ENCODE measurements around the gene HOXB6.

HOXB6 gene

DNA sequence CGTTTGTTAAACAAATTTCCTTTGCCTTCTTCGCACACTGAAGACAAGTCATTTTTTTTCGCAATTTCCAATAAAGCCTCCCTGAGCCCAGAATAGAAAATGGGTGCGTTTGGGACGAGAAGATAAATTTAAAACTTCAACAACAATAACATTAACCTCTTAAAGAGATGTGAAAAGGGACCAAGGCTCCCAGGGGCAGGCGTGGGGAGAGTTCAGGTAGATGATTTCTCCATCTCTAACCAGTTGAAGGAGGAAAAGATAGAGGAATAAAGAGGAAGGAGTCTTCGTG is 25.4 kb downstream of the HOXB6 start:
- TF ChIP-seq, protein P1, sequence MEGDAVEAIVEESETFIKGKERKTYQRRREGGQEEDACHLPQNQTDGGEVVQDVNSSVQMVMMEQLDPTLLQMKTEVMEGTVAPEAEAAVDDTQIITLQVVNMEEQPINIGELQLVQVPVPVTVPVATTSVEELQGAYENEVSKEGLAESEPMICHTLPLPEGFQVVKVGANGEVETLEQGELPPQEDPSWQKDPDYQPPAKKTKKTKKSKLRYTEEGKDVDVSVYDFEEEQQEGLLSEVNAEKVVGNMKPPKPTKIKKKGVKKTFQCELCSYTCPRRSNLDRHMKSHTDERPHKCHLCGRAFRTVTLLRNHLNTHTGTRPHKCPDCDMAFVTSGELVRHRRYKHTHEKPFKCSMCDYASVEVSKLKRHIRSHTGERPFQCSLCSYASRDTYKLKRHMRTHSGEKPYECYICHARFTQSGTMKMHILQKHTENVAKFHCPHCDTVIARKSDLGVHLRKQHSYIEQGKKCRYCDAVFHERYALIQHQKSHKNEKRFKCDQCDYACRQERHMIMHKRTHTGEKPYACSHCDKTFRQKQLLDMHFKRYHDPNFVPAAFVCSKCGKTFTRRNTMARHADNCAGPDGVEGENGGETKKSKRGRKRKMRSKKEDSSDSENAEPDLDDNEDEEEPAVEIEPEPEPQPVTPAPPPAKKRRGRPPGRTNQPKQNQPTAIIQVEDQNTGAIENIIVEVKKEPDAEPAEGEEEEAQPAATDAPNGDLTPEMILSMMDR (IDR thresholded peaks at IDR 0.05; ENCODE audit: low read depth, low read length, missing control alignments): no peak
- H3K4me3 ChIP-seq (ENCODE audit: low read depth, low read length): peak overlapping the region; percentile 84
- DNase-seq (ENCODE audit: low read depth): no peak

DNA sequence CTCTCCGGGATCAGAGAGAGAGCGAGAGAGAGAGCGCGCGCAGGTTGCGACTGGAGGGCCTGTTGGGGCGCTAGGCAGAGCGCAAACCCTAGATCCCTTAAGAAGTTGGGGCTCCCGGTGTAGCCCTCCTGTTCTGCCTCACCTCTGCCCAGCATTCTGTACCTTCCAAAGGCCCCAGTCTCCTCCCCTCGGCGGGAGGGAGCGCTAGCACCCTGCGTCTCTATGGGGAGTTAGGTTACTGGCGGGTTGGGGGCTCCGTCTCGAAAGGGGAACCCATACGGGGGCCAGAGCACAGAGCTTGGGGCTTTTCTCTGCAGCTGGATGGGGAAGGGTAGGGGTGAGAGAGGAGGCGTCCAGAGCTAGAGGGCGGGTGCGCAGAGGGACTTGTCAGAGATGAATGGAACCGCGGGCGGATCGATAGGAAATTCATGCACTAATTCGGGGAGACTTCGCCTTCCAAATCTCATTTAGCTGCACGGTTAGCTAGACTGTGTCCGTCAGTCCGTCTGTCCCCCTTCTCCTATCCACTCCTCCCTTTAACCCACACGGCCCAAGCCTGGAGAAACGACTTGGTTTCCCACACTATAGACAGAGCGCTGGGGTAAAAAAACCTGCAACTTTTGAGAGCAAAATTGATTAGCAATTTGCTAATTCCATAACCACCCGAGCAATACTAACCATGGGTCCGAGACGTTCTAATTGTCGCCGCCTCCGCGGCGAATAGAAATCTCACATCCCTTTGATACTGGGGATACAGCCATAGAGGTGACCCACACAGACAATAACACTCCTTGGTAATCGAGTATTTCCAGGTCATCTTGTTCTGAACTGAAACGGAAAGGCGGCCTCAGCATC is 25.9 kb downstream of the HOXB6 start:
- TF ChIP-seq, protein P1 (IDR thresholded peaks at IDR 0.05; ENCODE audit: low read depth, low read length, missing control alignments): peak; percentile 14
- peak overlapping the region; percentile 84 for H3K4me3 ChIP-seq (ENCODE audit: low read depth, low read length)
- DNase-seq (ENCODE audit: low read depth): no peak

DNA sequence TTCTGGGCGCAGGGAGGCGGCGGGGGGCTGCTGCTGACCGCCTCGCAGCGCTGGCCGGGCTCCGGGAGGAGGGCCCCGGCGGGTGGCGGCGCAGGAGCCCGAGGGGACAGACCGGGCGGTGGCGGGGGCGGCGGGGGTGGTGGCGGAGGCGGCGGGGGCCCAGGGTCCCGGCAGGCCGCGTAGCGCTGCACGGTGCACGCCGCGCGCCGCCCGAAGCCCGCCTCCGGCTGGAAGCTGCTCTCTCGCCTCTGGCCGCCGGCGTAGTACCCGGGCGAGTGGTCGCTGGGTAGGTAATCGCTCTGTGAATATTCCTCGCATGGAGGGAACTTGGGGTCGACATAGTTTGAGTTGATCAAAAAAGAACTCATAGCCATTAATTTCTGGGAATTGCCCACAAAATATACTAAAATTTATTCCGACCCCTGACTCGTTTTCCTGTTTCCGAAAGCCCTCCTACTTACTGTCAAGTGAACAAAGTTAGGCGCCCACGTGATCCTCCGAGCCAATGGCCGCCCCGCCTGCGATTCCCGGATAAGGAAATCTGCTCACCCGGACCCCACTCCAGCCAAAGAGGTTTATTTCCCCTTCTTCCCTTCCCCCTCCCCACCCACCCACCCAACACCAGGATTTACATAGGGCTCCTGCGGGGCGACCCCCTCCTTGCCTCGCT is 26.7 kb downstream of the HOXB6 start, which contains the start of gene HOXB4:
HOXB4 (minus strand) TSS at position 405 of the 670 bp plus-strand sequence; CDS start at position 374, 31 bp downstream.
- DNase-seq (ENCODE audit: low read depth): peak; percentile 44
- H3K4me3 ChIP-seq (ENCODE audit: low read depth, low read length): peak within 1 kb of the TSS; percentile 84
- TF ChIP-seq, protein P1 (IDR thresholded peaks at IDR 0.05; ENCODE audit: low read depth, low read length, missing control alignments): no peak

DNA sequence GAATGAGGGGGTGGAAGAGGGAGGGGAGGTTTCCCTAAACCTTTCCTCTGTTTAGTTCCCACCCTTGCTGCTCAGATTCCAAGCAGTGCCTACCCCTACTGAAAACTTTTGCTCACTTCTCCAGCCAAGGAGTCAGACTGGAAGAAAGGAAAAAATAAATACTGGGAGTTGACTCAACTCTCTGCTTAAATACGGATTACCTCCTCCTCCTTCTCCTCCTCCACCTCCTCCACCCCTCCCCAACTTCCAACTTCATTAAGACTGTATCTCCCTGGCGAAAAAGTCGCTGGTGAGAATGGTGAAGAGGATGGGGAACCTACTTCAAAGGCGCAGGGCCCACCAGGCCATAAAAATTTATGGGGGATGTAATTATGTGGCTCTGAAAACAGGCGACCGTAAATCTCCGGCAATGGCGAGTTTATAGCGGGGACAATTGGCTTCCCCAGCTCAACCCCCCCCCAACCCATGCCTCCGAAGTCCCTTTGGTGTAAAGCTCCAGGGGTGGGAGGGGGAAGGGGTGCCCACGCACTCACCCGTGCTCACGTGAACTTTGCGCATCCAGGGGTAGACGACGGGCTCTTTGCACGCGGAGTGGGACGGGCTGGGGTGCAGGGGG is 27.3 kb downstream of the HOXB6 start:
- H3K4me3 ChIP-seq (ENCODE audit: low read depth, low read length): peak overlapping the region; percentile 84
- TF ChIP-seq, protein P1 (IDR thresholded peaks at IDR 0.05; ENCODE audit: low read depth, low read length, missing control alignments): no peak
- DNase-seq (ENCODE audit: low read depth): no peak

DNA sequence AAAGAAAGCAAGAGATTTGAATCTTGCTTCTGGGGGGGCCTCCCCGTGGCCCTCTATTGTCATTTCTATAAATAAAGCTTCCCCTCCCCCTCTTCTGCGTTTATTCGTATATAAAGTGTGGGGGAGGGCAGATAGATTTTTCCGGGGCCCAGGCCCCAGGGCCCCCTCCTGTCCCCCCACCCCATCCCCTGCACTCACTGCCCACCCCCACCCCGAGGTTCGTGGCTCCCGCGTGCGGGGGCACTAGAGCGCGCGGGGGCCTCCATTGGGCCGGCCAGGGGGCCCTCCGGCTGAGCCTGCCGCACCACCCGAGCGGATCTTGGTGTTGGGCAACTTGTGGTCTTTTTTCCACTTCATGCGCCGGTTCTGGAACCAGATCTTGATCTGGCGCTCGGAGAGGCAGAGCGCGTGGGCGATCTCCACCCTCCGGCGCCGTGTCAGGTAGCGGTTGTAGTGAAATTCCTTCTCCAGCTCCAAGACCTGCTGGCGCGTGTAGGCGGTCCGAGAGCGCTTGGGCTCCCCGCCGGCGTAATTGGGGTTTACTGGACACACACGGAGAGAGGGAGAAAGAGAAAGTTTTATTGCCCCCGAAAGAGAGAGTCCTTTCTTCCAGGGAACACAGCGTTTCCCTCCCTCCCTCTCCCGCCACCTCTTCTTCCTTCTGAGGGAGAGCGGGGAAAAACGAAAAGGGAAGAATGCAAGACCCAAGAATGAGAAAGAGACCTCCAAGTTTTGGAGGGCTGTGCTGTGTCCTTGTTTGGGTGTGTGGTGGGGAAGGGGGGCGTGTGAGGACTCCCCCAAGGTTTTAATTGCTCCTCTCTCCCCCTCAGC is 28.1 kb downstream of the HOXB6 start:
- DNase-seq (ENCODE audit: low read depth): no peak
- H3K4me3 ChIP-seq (ENCODE audit: low read depth, low read length): peak overlapping the region; percentile 84
- TF ChIP-seq, protein P1 (IDR thresholded peaks at IDR 0.05; ENCODE audit: low read depth, low read length, missing control alignments): no peak

DNA sequence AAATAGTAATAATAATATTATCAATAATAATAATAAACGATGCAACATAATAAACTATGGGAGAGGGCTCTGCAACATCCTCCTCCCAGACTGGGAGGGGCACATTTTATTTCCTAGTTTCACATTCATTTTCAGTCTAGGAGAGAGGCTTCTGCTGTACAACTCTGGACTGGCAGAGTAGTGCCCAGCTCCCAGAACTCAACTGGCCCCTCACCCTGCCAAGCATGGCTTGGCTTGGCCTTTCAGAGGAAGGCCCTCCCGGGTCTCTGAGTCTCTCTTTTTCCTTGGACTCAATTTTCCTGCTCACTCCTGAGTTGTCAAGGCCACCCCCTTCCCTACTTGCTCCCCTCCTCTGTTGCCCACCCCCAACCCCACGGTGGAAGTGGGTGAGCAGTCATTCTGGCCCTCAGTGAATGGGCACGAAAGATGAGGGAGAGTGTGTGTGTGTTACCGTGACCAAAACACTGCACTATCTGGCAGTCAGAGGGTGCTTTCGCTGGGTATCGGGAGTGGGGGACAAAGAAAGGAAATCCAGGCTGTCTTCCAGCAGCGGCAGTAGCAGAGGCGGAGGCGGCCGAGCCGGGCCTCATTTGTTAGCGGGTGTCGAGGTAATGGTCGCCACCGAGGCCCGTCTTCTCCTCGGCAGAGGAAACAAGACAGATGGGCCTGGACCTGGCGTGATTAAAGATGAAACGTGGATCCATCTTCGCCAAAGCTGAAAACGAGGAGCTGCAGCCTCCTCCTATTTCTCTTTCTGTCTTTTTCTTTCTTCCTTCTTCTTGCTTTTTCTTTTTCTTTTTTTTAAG is 28.9 kb downstream of the HOXB6 start:
- no peak overlapping the region for H3K4me3 ChIP-seq (ENCODE audit: low read depth, low read length)
- TF ChIP-seq, protein P1 (IDR thresholded peaks at IDR 0.05; ENCODE audit: low read depth, low read length, missing control alignments): no peak

More for the DNA sequence above, 28.9 kb downstream of the HOXB6 start:
- no peak for DNase-seq (ENCODE audit: low read depth)
